ENCODE data around the gene CTTN. TPM values are rescaled to one million over a fixed set of nuclear protein-coding genes. Genes with fewer than 3 reads are reported as not detected.
A peak's percentile ranks its signal among the peaks of the same experiment; 100 is the strongest.

CTTN gene
- total and polyA plus RNA-seq, 9 of the 15 experiments (the other 6 are each of a cell fraction or from before 2014, with no cell fraction given) = 9.9 to 158 (median 99.7) TPM

DNA sequence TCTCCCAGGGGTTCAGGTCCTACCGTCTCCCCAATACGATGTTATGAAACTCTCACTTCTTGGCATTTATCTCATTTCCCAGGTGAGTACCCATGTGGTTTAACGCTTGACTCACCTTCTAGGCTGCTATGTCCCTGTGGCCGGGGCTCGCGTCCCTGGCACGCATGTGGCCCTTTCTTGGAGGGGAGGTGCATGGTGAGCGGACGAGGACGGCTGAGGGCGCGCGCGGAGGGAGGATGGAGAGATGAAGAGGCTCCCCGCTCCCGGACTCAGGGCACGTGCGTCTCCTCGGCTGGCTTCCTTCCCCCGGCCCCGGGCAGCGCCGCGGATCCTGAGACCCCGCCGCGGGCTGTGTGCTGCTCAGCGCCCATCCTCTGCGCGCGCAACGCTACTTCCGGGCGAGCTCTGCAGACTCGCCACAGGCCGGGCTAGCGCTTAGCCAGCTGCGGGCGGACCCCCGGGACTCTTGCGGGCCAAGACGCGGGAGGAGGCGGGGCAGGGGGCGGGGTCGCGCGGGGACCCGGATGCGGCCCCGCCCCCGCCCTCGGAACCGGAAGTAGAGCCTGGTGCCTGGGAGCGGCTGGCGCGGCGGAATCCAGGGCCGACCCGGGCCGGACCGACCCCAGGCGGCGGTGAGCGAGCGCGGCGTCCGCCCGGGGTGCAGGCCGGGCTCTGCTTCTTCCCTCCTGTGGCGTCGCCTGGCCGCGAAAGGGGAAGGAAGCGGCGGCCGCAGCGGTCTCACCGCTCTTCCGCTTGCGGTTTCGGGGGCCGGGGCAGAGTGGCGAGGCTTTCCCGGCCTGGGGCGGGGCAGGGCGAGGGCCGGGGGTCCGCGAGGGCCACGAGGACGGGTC, at the start of gene CTTN (continued):
- TF ChIP-seq, protein P1, sequence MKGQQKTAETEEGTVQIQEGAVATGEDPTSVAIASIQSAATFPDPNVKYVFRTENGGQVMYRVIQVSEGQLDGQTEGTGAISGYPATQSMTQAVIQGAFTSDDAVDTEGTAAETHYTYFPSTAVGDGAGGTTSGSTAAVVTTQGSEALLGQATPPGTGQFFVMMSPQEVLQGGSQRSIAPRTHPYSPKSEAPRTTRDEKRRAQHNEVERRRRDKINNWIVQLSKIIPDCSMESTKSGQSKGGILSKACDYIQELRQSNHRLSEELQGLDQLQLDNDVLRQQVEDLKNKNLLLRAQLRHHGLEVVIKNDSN (CRISPR knock-in tag; IDR thresholded peaks at IDR 0.05) = peak; percentile 62
- peak; percentile 94 for TF ChIP-seq ELF1 (tag; IDR thresholded peaks at IDR 0.05)
- TF ChIP-seq, protein P2, sequence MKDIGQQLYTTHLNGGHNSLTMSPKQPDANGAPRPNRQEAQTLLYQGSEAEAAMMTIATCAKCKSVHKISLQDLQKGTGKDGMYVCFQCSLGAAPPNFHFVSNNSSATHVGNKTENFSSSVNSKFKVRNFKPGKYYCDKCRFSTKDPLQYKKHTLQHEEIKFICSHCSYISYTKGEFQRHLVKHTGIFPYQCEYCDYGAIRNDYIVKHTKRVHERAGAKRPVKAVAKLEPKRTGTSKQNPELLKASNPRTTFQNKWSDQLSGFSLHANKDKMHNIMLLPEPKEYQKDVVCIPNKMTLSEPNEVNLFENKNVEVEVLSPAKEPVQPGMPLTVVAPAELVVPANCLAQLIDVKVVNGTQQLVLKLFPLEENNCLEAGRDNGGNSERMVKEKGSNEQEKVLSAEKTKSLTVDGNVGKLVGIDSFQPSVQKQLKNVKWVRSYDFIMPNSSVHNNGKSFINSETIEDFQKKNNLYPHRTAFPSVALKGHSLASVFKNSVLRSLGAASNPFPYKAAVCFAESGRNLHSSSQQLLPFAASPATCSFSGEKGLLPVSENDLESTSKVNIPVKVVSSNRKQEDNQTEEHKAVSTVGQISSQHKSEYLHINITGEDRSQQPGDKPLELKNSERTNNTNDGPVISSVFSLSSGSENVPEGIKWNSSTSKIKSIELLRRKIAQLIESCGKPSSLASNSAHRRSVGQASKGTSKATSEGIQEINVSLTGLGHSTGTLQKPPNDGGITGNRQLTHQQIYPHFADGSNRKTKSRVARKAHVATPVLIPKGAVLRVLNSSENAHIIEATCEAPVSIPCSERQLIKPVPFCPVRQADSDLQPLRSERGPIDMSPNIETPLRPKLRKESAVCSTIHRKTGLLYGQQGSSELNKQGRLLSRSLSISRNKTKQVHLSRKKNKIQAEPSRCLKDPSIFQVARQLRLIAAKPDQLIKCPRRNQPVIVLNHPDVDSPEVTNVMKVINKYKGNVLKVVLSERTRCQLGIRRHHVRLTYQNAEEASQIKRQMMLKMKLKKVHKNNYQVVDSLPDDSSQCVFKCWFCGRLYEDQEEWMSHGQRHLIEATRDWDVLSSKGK (CRISPR knock-in tag; IDR thresholded peaks at IDR 0.05) = no peak
- peak; percentile 73; the same call in 1 of the 2 replicates for TF ChIP-seq ZNF766 (CRISPR knock-in tag; conservative IDR thresholded peaks at IDR 0.05)
- TF ChIP-seq, protein P3, sequence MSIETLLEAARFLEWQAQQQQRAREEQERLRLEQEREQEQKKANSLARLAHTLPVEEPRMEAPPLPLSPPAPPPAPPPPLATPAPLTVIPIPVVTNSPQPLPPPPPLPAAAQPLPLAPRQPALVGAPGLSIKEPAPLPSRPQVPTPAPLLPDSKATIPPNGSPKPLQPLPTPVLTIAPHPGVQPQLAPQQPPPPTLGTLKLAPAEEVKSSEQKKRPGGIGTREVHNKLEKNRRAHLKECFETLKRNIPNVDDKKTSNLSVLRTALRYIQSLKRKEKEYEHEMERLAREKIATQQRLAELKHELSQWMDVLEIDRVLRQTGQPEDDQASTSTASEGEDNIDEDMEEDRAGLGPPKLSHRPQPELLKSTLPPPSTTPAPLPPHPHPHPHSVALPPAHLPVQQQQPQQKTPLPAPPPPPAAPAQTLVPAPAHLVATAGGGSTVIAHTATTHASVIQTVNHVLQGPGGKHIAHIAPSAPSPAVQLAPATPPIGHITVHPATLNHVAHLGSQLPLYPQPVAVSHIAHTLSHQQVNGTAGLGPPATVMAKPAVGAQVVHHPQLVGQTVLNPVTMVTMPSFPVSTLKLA (conservative IDR thresholded peaks at IDR 0.05) = peak; percentile 89 to 94
- peak; percentile 26 to 85; a peak in 2 of 4 replicates for TF ChIP-seq SIN3A (IDR thresholded peaks at IDR 0.05; ENCODE audit: borderline replicate concordance in 2 of 2, control insufficient read depth in 1 of 2, low read depth in 2 of 2, low read length in 2 of 2)
- TF ChIP-seq CBX5 (IDR thresholded peaks at IDR 0.05; ENCODE audit: borderline replicate concordance, low read depth) = no peak
- TF ChIP-seq ZNF431 (CRISPR knock-in tag; IDR thresholded peaks at IDR 0.05) = no peak
- peak; percentile 67 for TF ChIP-seq ZFX (CRISPR knock-in tag; IDR thresholded peaks at IDR 0.05)
- TF ChIP-seq EP400 (IDR thresholded peaks at IDR 0.05) = peak; percentile 93
- TF ChIP-seq, protein P4, sequence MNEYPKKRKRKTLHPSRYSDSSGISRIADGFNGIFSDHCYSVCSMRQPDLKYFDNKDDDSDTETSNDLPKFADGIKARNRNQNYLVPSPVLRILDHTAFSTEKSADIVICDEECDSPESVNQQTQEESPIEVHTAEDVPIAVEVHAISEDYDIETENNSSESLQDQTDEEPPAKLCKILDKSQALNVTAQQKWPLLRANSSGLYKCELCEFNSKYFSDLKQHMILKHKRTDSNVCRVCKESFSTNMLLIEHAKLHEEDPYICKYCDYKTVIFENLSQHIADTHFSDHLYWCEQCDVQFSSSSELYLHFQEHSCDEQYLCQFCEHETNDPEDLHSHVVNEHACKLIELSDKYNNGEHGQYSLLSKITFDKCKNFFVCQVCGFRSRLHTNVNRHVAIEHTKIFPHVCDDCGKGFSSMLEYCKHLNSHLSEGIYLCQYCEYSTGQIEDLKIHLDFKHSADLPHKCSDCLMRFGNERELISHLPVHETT (CRISPR knock-in tag; conservative IDR thresholded peaks at IDR 0.05 in 1 of 2, IDR thresholded peaks at IDR 0.05 in 1 of 2) = peak in 1 of 2 experiments; percentile 43; a peak in 1 of 4 replicates
- TF ChIP-seq ETV5 (CRISPR knock-in tag; IDR thresholded peaks at IDR 0.05; ENCODE audit: low read depth) = peak; percentile 88
- peak; percentile 90; the same call in 1 of the 2 replicates for TF ChIP-seq ZBTB7A (IDR thresholded peaks at IDR 0.05; ENCODE audit: borderline replicate concordance, control insufficient read depth, low read depth, low read length)
- peak; percentile 44 for TF ChIP-seq DACH1 (IDR thresholded peaks at IDR 0.05; ENCODE audit: partially characterized antibody)
- TF ChIP-seq SMAD4 (CRISPR knock-in tag; conservative IDR thresholded peaks at IDR 0.05) = peak; percentile 41
- peak; percentile 86 for TF ChIP-seq L3MBTL2 (IDR thresholded peaks at IDR 0.05)

All from K562 (cell line).